ENCODE data around the gene CHCHD3. TPM values are rescaled to one million over a fixed set of nuclear protein-coding genes. Genes with fewer than 3 reads are reported as not detected.
A peak's percentile ranks its signal among the peaks of the same experiment; 100 is the strongest.

The CHCHD3 gene
- total RNA-seq, 1 donor from 2014 or later = 142 TPM

GRCh38 chr7:132876576-132876975, 205.3 kb downstream of the CHCHD3 start:
- no peak overlapping the region for H3K27ac ChIP-seq
- DNase-seq (ENCODE audit: low spot score) = no peak
- peaks cover 31% of the 10 kb centered on the region for H3K4me1 Mint-ChIP-seq
- peak overlapping the region; percentile 90 for H3K27ac Mint-ChIP-seq
- peaks cover 27% of the 10 kb centered on the region for H3K79me2 ChIP-seq (ENCODE audit: low read depth)
- no peak overlapping the region for H3K9ac ChIP-seq
- H3K4me3 Mint-ChIP-seq = no peak overlapping the region
- H3K27me3 Mint-ChIP-seq (ENCODE audit: insufficient read depth, low read depth) = no peaks in the 10 kb centered on the region
- no peaks in the 10 kb centered on the region for H3K9me3 ChIP-seq (ENCODE audit: low read depth)
- H2AFZ ChIP-seq (replicated peaks) = no peak overlapping the region
- H3K4me1 ChIP-seq = peaks cover 14% of the 10 kb centered on the region
- no peak for TF ChIP-seq EZH2 (IDR thresholded peaks at IDR 0.05)
- no peak for TF ChIP-seq CTCF (IDR thresholded peaks at IDR 0.05)
- TF ChIP-seq EZH2phosphoT487 (IDR thresholded peaks at IDR 0.05) = no peak
- no peaks in the 10 kb centered on the region for H3K36me3 ChIP-seq
- H3K4me2 ChIP-seq = no peak overlapping the region
- no peak overlapping the region for H3K4me3 ChIP-seq
- H3K9me3 Mint-ChIP-seq = no peaks in the 10 kb centered on the region
- H4K20me1 ChIP-seq (ENCODE audit: low read depth) = peaks cover 22% of the 10 kb centered on the region
- no peaks in the 10 kb centered on the region for H3K27me3 ChIP-seq
- H3F3A ChIP-seq (ENCODE audit: low read depth) = no peaks in the 10 kb centered on the region
- peaks cover 9% of the 10 kb centered on the region for H3K36me3 Mint-ChIP-seq

DNA sequence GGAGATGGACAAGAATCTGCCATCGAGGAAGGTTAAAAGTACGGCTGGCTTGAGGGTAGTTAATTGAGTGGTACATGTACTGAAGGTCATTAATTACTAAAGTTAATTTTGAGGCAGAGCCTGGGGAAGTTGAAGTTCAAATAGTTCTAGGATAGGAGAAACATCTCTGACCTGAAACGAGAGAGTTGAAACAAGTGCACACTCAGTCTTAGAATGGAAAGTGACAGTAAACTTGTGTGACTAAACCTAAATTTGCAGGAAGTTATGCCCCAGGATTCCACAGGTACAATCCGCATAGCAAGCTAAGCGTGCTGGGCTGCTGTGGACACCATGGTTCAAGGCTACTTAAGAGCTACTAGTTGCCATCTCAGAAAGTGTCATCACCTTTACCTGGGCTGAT, 209.9 kb downstream of the CHCHD3 start:
- Mint-ChIP-seq H3K9me3 (no peaks in the 10 kb centered on the region), H3K4me1 (peaks cover 15% of the 10 kb centered on the region), H3K27me3 (ENCODE audit: insufficient read depth, low read depth) (no peaks in the 10 kb centered on the region), H3K4me3 (no peak overlapping the region), H3K36me3 (peaks cover 10% of the 10 kb centered on the region), H3K27ac (no peak overlapping the region)
- TF ChIP-seq CTCF (IDR thresholded peaks at IDR 0.05) = no peak
- TF ChIP-seq EZH2phosphoT487 (IDR thresholded peaks at IDR 0.05) = no peak
- no peak for TF ChIP-seq EZH2 (IDR thresholded peaks at IDR 0.05)
- Histone ChIP-seq H3K36me3 (no peaks in the 10 kb centered on the region), H3K27me3 (no peaks in the 10 kb centered on the region), H3K4me1 (no peaks in the 10 kb centered on the region), H4K20me1 (ENCODE audit: low read depth) (peaks cover 6% of the 10 kb centered on the region), H3K4me2 (no peak overlapping the region), H3F3A (ENCODE audit: low read depth) (no peaks in the 10 kb centered on the region), H3K9ac (no peak overlapping the region), H3K9me3 (ENCODE audit: low read depth) (no peaks in the 10 kb centered on the region), H3K27ac (no peak overlapping the region), H3K4me3 (no peak overlapping the region), H2AFZ (replicated peaks) (no peak overlapping the region), H3K79me2 (ENCODE audit: low read depth) (peaks cover 8% of the 10 kb centered on the region)
- no peak for DNase-seq (ENCODE audit: low spot score)

GRCh38 chr7:132871419-132871818, 210.5 kb downstream of the CHCHD3 start:
- no peak for TF ChIP-seq CTCF (IDR thresholded peaks at IDR 0.05)
- no peak for TF ChIP-seq EZH2phosphoT487 (IDR thresholded peaks at IDR 0.05)
- TF ChIP-seq EZH2 (IDR thresholded peaks at IDR 0.05) = no peak
- no peaks in the 10 kb centered on the region for H3K9me3 ChIP-seq (ENCODE audit: low read depth)
- no peak overlapping the region for H3K4me3 ChIP-seq
- H3K27me3 ChIP-seq = no peaks in the 10 kb centered on the region
- H3K4me1 Mint-ChIP-seq = peaks cover 9% of the 10 kb centered on the region
- DNase-seq (ENCODE audit: low spot score) = no peak
- no peak overlapping the region for H3K4me2 ChIP-seq
- H4K20me1 ChIP-seq (ENCODE audit: low read depth) = no peaks in the 10 kb centered on the region
- H3K27me3 Mint-ChIP-seq (ENCODE audit: insufficient read depth, low read depth) = no peaks in the 10 kb centered on the region
- no peaks in the 10 kb centered on the region for H3K36me3 ChIP-seq
- peaks cover 10% of the 10 kb centered on the region for H3K36me3 Mint-ChIP-seq
- no peaks in the 10 kb centered on the region for H3K4me1 ChIP-seq
- peaks cover 4% of the 10 kb centered on the region for H3K79me2 ChIP-seq (ENCODE audit: low read depth)
- H3K4me3 Mint-ChIP-seq = no peak overlapping the region
- no peak overlapping the region for H3K9ac ChIP-seq
- H3K27ac Mint-ChIP-seq = no peak overlapping the region
- no peaks in the 10 kb centered on the region for H3F3A ChIP-seq (ENCODE audit: low read depth)
- H3K27ac ChIP-seq = no peak overlapping the region
- H2AFZ ChIP-seq (replicated peaks) = no peak overlapping the region
- H3K9me3 Mint-ChIP-seq = no peaks in the 10 kb centered on the region
